ENCODE results near the gene CHAD.

DNA sequence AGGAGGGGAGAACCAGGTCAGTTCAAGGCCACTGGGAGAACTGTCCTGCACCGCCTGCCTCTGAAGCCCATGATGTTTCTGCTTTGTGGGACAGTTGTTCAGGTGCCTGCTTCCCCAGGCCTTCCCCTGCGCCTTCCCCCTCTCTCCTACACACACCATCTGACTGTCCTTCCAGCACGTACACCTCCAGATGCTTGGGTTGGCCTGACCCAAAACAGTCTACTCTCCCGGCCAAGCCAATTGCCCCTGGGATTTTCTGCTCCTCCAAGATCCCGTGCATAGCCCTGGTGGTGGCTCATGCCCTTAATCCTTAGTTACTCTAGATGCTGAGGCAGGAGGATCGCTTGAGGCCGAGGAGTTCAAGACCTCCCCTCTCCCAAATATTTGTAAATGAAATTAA, 9.3 kb upstream of the CHAD start:
- TF ChIP-seq, protein P1, sequence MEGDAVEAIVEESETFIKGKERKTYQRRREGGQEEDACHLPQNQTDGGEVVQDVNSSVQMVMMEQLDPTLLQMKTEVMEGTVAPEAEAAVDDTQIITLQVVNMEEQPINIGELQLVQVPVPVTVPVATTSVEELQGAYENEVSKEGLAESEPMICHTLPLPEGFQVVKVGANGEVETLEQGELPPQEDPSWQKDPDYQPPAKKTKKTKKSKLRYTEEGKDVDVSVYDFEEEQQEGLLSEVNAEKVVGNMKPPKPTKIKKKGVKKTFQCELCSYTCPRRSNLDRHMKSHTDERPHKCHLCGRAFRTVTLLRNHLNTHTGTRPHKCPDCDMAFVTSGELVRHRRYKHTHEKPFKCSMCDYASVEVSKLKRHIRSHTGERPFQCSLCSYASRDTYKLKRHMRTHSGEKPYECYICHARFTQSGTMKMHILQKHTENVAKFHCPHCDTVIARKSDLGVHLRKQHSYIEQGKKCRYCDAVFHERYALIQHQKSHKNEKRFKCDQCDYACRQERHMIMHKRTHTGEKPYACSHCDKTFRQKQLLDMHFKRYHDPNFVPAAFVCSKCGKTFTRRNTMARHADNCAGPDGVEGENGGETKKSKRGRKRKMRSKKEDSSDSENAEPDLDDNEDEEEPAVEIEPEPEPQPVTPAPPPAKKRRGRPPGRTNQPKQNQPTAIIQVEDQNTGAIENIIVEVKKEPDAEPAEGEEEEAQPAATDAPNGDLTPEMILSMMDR (IDR thresholded peaks at IDR 0.05), result no peak
- TF ChIP-seq EZH2 (IDR thresholded peaks at IDR 0.05; ENCODE audit: borderline replicate concordance, insufficient read depth, low read depth, low read length, poor library complexity, severe bottlenecking), result no peak
